HepG2 (cell line): ENCODE measurements around the gene HOXD3. TPM values are rescaled to one million over a fixed set of nuclear protein-coding genes. Genes with fewer than 3 reads are reported as not detected.

ENCODE experiments used
- AGO2 ChIP-seq: fragments of 200-400 bp; formaldehyde crosslinking; optimal IDR thresholded peaks from 2 replicates; pipeline ENCODE3; 2017; ENCODE audit warnings: mild to moderate bottlenecking, low read depth, low read length, moderate library complexity
- AKNA ChIP-seq: sonication (generic); formaldehyde crosslinking; IDR thresholded peaks from 2 replicates; pipeline ENCODE4 v1.4.0; 2020; ENCODE audit warnings: missing genetic modification reagents, borderline replicate concordance
- ATF7-NPFF ChIP-seq: sonication (generic); formaldehyde crosslinking; IDR thresholded peaks from 2 replicates; pipeline ENCODE4 v1.8.1; 2023; ENCODE audit warnings: mild to moderate bottlenecking, low read depth, missing genetic modification reagents, moderate library complexity
- FOXM1 ChIP-seq: sonication (generic); formaldehyde crosslinking; IDR thresholded peaks from 2 replicates; pipeline ENCODE4 v1.5.0; 2020; ENCODE audit warnings: missing genetic modification reagents
- KDM4B ChIP-seq: sonication (generic); formaldehyde crosslinking; IDR thresholded peaks from 2 replicates; pipeline ENCODE4 v1.4.0; 2020; ENCODE audit warnings: missing genetic modification reagents
- KMT2A ChIP-seq: sonication (generic); formaldehyde crosslinking; IDR thresholded peaks from 2 replicates; pipeline ENCODE4 v1.4.0; 2020; ENCODE audit warnings: missing genetic modification reagents
- KMT2B ChIP-seq: IDR thresholded peaks from 2 replicates; pipeline ENCODE4 v1.6.1; 2016; ENCODE audit warnings: missing genetic modification reagents, missing compliant biosample characterization
- NCOA2 ChIP-seq: sonication (generic); formaldehyde crosslinking; IDR thresholded peaks from 2 replicates; pipeline ENCODE4 v1.8.0; 2022; ENCODE audit warnings: inconsistent platforms
- PATZ1 ChIP-seq: sonication (generic); formaldehyde crosslinking; IDR thresholded peaks from 2 replicates; pipeline ENCODE4 v1.4.0; 2020; ENCODE audit warnings: missing genetic modification reagents
- PCBP2 ChIP-seq: fragments of 200-400 bp; formaldehyde crosslinking; optimal IDR thresholded peaks from 2 replicates; pipeline ENCODE3; 2018; ENCODE audit warnings: low read length, low read depth; ENCODE audit not compliant: poor library complexity, severe bottlenecking
- RBFOX2 ChIP-seq: fragments of 200-400 bp; formaldehyde crosslinking; IDR thresholded peaks from 2 replicates; pipeline ENCODE4 v1.6.1; 2017; ENCODE audit warnings: low read depth, mild to moderate bottlenecking, low read length
- ZBTB46 ChIP-seq: sonication (generic); formaldehyde crosslinking; IDR thresholded peaks from 2 replicates; pipeline ENCODE4 v1.4.0; 2020; ENCODE audit warnings: mild to moderate bottlenecking, missing genetic modification reagents, borderline replicate concordance
- ZNF230 ChIP-seq: sonication (generic); formaldehyde crosslinking; IDR thresholded peaks from 2 replicates; pipeline ENCODE4 v1.4.0; 2020; ENCODE audit warnings: mild to moderate bottlenecking, missing genetic modification reagents
- ZNF276 ChIP-seq: sonication (generic); formaldehyde crosslinking; IDR thresholded peaks from 2 replicates; pipeline ENCODE4 v1.4.0; 2020; ENCODE audit warnings: mild to moderate bottlenecking, low read depth, missing genetic modification reagents
- ZNF44 ChIP-seq: sonication (generic); formaldehyde crosslinking; IDR thresholded peaks from 2 replicates; pipeline ENCODE4 v1.5.1; 2020; ENCODE audit warnings: mild to moderate bottlenecking, missing genetic modification reagents
- ZNF562 ChIP-seq: sonication (generic); formaldehyde crosslinking; IDR thresholded peaks from 2 replicates; pipeline ENCODE4 v1.8.0; 2022; ENCODE audit warnings: missing genetic modification reagents, borderline replicate concordance
- ZNF761 ChIP-seq: sonication (generic); formaldehyde crosslinking; conservative IDR thresholded peaks from 2 replicates; pipeline ENCODE4 v1.4.0; 2020; ENCODE audit warnings: mild to moderate bottlenecking, missing genetic modification reagents
- polyA plus RNA-seq, 8 experiments: library from polyadenylated mRNA; depleted of rRNA in 3 of 8; stranded (reverse) in 7 of 8; unstranded in 1 of 8; fragments of >200 nt; fragmentation: Illumina TruSeq in 4 of 8; extraction: Trizol in 4 of 8; gene quantifications; 2 replicates each; pipeline versions ENCODE4 v1.2.1 to v1.2.3, GENCODE V29; 2011 to 2016; ENCODE audit warnings: low read depth in 4 of 8, missing spikeins in 1 of 8, mixed read lengths in 1 of 8; ENCODE audit not compliant: insufficient read depth in 1 of 8
- total RNA-seq, 5 experiments: library from RNA; depleted of rRNA; stranded (reverse); fragments of >200 nt; fragmentation: Illumina TruSeq; extraction: Trizol; gene quantifications; 2 replicates each; pipeline ENCODE4 v1.2.3, GENCODE V29; 2016; ENCODE audit warnings: low read depth in 1 of 5

Gene HOXD3
- total and polyA plus RNA-seq, 2 of the 13 experiments (the other 11 are each of a cell fraction or from before 2014, with no cell fraction given), result 0.05 to 0.09 TPM

GRCh38 chr2:176172895-176173566, 15.9 kb downstream of the HOXD3 start (continued):
- TF ChIP-seq AKNA (CRISPR knock-in tag) (no peak), KMT2B (CRISPR knock-in tag) (no peak), ZNF761 (no peak), PATZ1 (CRISPR knock-in tag) (peak; percentile 84), ZNF276 (CRISPR knock-in tag) (no peak), RBFOX2 (no peak), ZNF562 (CRISPR knock-in tag) (no peak), KDM4B (no peak), ZNF44 (CRISPR knock-in tag) (no peak), KMT2A (no peak), ATF7-NPFF (no peak), PCBP2 (no peak), AGO2 (no peak), ZNF230 (no peak), FOXM1 (no peak), ZBTB46 (CRISPR knock-in tag) (no peak), NCOA2 (peak; percentile 87; the same call in 1 of the 2 replicates)
